Activated CD4-positive, alpha-beta T cell treated with anti-CD3 and anti-CD28 coated beads, Interleukin-2, amount 50 U/mL, for 1 hour (primary cell): ENCODE measurements around the gene ANKRD22.
"Not testable (repeated sequence)": the region's sequence is repeated elsewhere in the genome, so short reads cannot be mapped to it uniquely, and the experiment has no call there.

Source experiments
- DNase-seq: peaks from one replicate; pipeline ENCODE4 v3.0.0-alpha.2; 2020

Gene ANKRD22

GRCh38 chr10:88877298-88877697 is 25.7 kb upstream of the ANKRD22 start:
- DNase-seq: no peak

DNA sequence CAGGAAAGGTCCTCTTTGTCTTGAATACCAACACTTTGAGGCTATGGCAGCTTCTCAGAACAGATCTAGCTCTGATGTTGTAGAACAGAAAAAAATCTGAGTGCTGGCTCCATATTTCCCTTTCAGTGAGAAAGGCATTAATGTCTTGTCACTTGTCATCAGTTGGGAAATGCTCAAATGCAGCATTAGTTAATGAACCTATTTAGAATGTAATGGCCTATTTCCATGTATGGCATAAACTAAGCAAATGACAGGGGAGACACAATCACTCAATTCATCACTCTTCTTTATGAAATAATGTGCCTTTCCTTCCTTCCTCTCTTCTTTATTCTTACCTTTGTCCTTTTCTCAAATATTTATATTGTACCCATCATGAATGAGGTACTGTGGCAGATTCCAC is 23.4 kb upstream of the ANKRD22 start:
- DNase-seq: no peak

- DNase-seq: no peak
These were observed 22.6 kb upstream of the ANKRD22 start for GRCh38 chr10:88874281-88874680.

DNA sequence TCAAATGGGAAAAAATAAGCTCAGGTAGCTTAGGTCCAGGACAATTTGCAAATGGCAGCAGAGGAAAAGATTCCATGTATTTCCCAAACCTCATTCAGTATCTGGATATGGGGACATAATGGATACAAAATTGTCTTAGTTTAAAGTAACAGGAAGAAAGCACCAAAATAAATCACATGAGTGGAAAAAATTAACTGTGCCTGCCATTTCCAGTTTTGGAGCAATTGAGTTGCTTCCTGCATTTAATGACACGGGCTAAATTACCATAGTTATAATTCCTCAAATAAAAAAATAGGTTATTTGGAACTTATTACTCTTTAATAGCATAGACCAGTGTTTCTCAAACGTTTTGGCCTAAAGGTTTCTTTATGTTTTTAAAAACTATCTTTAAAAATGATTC is 22.1 kb upstream of the ANKRD22 start:
- DNase-seq: no peak

DNA sequence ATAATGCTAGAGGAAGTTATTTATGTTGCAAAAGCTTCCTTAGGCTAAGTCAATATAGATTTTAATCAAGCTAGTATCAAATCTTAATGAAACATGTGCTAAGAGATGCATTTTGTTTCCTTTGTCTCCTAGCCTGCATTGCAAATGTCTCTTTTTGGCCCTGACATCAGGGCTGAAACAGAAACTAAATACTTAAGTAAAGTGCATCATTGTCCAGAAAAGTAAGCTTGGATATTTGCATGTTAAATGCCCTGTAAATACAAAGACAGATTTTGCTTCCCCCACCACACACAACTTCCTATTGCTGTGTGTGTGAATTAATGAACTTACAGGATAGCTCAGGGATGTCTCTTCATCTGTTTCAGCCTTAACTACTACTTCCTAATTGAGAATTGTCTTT is 18.4 kb upstream of the ANKRD22 start:
- no peak for DNase-seq

DNA sequence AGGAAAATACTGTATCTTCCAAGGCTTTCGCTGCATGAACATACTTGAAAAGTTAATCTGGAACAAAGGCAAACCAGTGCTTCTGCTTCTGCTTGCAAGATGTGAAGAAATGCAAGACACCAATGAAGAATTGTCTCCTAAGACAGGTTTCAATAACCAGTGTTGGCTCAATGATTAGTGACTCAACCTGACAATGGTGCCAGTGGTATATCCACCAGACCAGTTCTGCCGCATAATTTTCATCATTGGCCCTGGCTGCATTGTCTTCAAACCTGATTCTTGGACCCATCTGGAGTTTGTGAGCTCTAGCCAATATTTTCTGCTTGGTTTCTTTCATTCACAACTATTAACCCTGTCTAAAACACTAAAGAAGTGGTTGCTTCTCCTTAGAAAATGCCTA is 14.8 kb upstream of the ANKRD22 start:
- DNase-seq: no peak

DNA sequence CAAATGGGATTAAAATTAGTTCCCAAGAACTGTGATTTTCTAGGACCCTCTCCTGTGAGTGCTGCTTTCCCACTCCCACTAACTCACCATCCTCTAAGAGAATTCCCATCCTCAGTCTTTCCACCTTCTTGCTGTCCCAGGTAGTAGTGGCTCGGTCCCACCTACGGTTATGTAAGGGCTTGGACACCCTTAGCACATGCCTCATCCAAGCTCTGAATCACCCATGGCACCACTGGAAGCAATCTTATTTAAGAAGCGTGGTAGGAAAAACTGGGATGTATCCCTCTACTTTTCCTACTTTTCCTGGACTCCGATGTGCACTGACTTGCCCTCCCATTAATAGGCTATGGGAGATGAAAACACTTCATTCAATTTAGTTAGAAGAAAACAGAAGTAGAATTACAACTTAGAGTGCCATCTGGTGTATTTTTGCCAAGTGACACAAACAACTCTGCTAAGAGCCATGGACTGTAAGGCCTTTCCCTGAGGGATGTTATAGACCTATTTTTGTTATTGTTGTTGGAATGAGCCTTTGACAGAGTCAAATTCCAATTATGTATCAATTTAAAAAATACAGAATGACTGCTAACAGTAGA is 13.7 kb upstream of the ANKRD22 start:
- no peak for DNase-seq

DNA sequence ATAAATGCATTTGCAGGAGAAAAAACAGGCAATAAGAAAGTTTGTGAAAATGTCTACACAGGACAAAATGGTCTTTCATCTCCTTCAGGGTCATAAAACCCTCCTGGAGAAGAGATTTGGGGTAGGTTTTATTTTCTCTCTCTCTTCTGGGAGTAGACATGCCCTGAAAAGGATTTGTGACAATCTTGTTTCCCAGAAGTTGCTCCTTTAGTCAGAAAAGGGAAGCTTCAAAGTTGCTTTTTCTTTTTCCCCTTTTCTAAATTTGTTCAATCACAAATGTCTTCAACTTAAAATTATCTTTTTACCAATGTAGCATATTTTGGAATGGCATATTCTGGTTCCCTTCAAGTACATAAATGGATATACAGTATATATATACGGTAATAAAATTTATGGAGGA is 9.4 kb upstream of the ANKRD22 start:
- DNase-seq: no peak

- no peak for DNase-seq
These were observed 6.8 kb upstream of the ANKRD22 start for GRCh38 chr10:88858491-88858890.

- DNase-seq: no peak
These were observed 6.2 kb upstream of the ANKRD22 start for GRCh38 chr10:88857831-88858230.

GRCh38 chr10:88854684-88855083 is 3.0 kb upstream of the ANKRD22 start:
- DNase-seq: no peak

- DNase-seq: no peak
These were observed 1.7 kb upstream of the ANKRD22 start for GRCh38 chr10:88853155-88853881.

GRCh38 chr10:88852327-88852726 is 683 bp upstream of the ANKRD22 start:
- DNase-seq: no peak

DNA sequence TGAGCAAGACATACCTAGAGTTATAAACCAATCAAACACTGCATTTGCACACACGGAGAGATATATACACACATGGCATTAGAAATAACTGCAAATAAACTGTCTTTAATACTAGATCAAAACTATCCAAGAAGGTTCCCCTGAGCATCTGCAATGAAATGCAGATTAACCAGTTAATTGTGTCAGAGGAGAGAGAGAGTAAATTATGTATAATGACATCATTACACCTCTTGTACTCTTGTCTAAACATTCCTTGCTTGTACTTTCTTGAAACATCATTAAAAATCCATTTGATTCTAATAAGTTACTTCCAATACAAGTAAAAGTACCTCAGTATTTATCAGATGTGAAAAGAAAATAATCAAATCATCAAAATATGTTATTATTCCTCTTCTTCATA is 932 bp downstream of the ANKRD22 start:
- no peak for DNase-seq

DNA sequence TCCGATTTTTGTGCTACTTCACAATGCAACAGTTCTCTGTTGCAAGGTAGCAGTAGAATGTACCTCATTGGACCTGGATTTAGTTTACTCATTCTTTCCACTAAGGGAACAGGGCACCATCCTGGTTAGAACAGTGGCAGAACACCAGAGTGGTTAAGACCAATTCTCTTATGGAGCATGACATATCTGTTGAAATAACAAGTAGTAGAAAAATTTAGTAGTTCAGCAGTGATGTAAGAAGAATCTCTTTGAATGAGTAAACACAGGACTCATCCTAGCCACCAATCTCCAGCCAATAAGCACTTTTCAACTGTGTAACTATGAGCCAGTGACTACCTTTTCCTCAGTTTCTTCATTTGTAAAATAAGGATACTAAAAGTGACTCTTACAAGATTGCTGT is 2.4 kb downstream of the ANKRD22 start:
- DNase-seq: no peak

GRCh38 chr10:88848499-88848898 is 3.1 kb downstream of the ANKRD22 start:
- no peak for DNase-seq

- DNase-seq: no peak
These were observed 8.5 kb downstream of the ANKRD22 start for GRCh38 chr10:88843171-88843570.

DNA sequence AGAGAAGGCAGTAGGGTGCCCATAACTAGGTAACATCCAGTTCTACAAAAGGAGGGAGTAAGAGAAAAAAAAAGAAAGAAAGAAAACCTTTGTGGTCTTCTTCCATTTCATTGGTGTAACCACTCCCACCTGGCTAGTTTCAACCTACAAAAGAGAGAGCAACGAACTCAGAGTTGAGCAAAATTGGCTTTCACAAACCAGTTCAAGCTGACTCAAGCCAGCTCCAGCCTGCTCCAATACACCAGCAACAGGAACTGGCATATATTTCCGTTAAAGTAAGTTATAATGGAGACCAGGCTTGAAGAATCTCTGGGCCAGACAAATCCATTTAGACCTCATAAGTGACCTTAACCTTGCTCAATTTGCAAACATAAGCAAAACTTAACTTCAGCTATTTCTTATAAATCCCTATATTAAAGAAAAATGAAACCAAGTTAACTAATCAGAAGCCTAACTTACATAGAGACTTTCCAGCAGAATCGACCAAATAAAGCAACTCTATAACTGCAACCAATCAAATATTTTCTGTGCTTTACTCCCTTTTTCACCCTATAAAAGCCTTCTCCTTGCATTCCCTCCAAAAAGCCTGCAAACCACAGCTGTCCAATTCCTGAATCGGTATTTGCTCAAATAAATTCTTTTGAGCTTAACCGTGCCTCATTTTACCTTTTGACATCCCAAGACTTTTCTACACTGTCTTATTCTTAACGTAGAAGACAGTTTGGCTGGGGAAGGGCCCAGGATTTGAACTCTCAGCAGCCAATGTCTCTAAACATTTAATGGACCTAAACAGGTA is 10.1 kb downstream of the ANKRD22 start:
- no peak for DNase-seq

DNA sequence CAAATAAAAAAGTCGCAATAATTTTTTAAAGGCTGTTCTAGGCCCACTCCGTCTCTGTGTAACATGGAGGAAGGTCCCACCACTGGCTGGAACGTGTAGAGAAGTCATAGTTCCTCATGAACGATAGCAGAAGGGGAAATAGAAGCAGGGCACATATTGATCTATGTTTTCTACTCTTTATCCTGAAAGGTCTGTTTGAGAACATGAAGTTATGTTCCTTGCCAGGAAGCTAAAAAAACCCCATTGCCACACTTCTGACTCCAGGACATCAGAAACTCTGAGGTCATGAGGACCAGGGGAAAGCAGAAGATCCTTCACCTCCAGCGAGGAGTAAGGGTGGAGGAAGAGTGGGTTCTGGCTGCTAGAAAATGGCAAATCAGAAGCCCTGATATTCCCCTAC is 10.8 kb downstream of the ANKRD22 start:
- DNase-seq: no peak

GRCh38 chr10:88840104-88840503 is 11.5 kb downstream of the ANKRD22 start:
- no peak for DNase-seq

DNA sequence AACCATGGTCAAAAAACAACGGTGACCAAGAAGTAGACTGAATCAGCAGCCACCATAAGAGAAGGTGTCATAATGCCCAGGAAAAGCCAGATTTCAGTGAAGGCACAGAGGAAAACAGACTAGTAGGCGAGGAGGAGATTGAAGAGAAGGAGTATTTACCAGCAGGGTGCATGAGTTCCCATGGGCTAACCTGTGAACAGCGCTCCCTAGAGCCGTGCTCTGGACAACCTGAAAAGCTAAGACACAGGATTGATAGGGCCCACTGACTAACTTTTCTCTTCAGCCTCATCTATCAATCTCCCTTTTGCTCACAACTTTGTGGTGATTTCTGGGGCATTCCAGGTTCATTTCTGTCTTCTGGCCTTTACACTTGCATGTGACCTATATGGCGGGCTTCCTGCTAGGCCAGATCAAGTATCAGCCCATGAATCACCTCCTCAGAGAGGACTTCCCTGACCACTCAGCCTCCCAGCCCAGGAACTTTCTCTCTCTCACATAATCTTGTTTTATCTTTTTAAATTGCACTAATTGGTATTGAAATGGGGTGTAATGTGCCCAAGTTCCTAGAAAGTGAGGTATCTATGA is 12.8 kb downstream of the ANKRD22 start:
- DNase-seq: no peak

DNA sequence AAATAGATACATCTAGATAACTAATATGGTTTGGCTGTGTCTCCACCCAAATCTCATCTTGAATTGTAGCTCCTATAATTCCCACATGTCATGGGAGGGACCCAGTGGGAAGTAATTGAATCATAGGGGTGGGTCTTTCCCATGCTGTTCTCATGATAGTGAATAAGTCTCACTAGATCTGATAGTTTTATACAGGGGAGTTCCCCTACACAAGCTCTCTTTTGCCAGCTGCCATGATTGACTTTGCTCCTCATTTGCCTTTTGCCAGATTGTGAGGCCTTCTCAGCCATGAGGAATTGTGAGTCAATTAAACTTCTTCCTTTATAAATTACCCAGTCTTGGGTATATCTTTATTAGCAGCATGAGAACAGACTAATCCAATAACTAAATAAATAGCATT is 14.0 kb downstream of the ANKRD22 start:
- not testable (repeated sequence) for DNase-seq

GRCh38 chr10:88835910-88836221 is 15.8 kb downstream of the ANKRD22 start:
- DNase-seq: no peak
